GM21737 (cell line): ENCODE results near the gene MTHFR.

ENCODE experiments used
- ATAC-seq: cut with Tn5 transposase; IDR thresholded peaks from one replicate; pipeline ENCODE4 v1.9.1; 2021; ENCODE audit warnings: mild to moderate bottlenecking, moderate library complexity; ENCODE audit not compliant: unreplicated experiment

Gene MTHFR

GRCh38 chr1:11783556-11783955 is 22.2 kb downstream of the MTHFR start:
- no peak for ATAC-seq

GRCh38 chr1:11782127-11782708 is 23.5 kb downstream of the MTHFR start:
- no peak for ATAC-seq

GRCh38 chr1:11781297-11781696 is 24.5 kb downstream of the MTHFR start:
- ATAC-seq, result no peak

GRCh38 chr1:11780380-11781147 is 25.2 kb downstream of the MTHFR start:
- ATAC-seq, result no peak

GRCh38 chr1:11779715-11780379 is 25.9 kb downstream of the MTHFR start:
- no peak for ATAC-seq

- no peak for ATAC-seq
Observed at GRCh38 chr1:11778844-11779623, 26.7 kb downstream of the MTHFR start.

GRCh38 chr1:11778336-11778735 is 27.4 kb downstream of the MTHFR start:
- no peak for ATAC-seq

- ATAC-seq, result no peak
Observed at GRCh38 chr1:11777658-11778322, 28.0 kb downstream of the MTHFR start.

- no peak for ATAC-seq
Observed at GRCh38 chr1:11774753-11775152, 31.0 kb downstream of the MTHFR start.

GRCh38 chr1:11772458-11772857 is 33.3 kb downstream of the MTHFR start:
- ATAC-seq, result no peak

- no peak for ATAC-seq
Observed at GRCh38 chr1:11771481-11772043, 34.2 kb downstream of the MTHFR start.

GRCh38 chr1:11770011-11770410 is 35.8 kb downstream of the MTHFR start:
- ATAC-seq, result no peak

GRCh38 chr1:11769274-11769673 is 36.5 kb downstream of the MTHFR start:
- no peak for ATAC-seq

GRCh38 chr1:11768821-11769220 is 36.9 kb downstream of the MTHFR start:
- ATAC-seq, result no peak

GRCh38 chr1:11767922-11768704 is 37.7 kb downstream of the MTHFR start:
- ATAC-seq, result no peak

- ATAC-seq, result no peak
Observed at GRCh38 chr1:11766429-11766776, 39.4 kb downstream of the MTHFR start.

- ATAC-seq, result no peak
Observed at GRCh38 chr1:11765661-11766428, 39.9 kb downstream of the MTHFR start.

- ATAC-seq, result no peak
Observed at GRCh38 chr1:11764519-11764918, 41.2 kb downstream of the MTHFR start.

GRCh38 chr1:11764115-11764514 is 41.6 kb downstream of the MTHFR start:
- ATAC-seq, result no peak
